CD4-positive, alpha-beta T cell treated with Interleukin-6 at 100 ng/mL for 8 hours (primary cell): ENCODE measurements around the gene GPR162.

ENCODE experiments used
- DNase-seq: peaks from one replicate; pipeline ENCODE4 v3.0.0-alpha.2; 2020; ENCODE audit warnings: mixed read lengths, low spot score

GPR162 gene

GRCh38 chr12:6821591-6822425, at the start of gene GPR162:
GPR162 (plus strand) TSS chr12:6821821; CDS start chr12:6823899, 2,078 bp downstream.
- no peak for DNase-seq

- DNase-seq, result peak; percentile 16
These were observed 49.3 kb upstream of the GPR162 start, which contains the start of gene LAG3 for GRCh38 chr12:6772331-6772695. LAG3 (plus strand) TSS chr12:6772520; CDS start chr12:6772853, 333 bp downstream.

GRCh38 chr12:6772726-6773589, 48.7 kb upstream of the GPR162 start:
- no peak for DNase-seq

GRCh38 chr12:6773590-6774351, 47.9 kb upstream of the GPR162 start:
- no peak for DNase-seq

- DNase-seq, result no peak
These were observed 47.0 kb upstream of the GPR162 start for GRCh38 chr12:6774499-6775062.

- no peak for DNase-seq
These were observed 46.1 kb upstream of the GPR162 start for GRCh38 chr12:6775185-6776174.

- no peak for DNase-seq
These were observed 44.2 kb upstream of the GPR162 start for GRCh38 chr12:6777386-6777785.

- DNase-seq, result no peak
These were observed 43.4 kb upstream of the GPR162 start for GRCh38 chr12:6778217-6778573.

- DNase-seq, result peak; percentile 89
These were observed 42.8 kb upstream of the GPR162 start for GRCh38 chr12:6778574-6779550.

- DNase-seq, result no peak
These were observed 41.8 kb upstream of the GPR162 start for GRCh38 chr12:6779708-6780432.

- no peak for DNase-seq
These were observed 41.0 kb upstream of the GPR162 start for GRCh38 chr12:6780573-6780972.

- no peak for DNase-seq
These were observed 39.5 kb upstream of the GPR162 start for GRCh38 chr12:6782119-6782518.

GRCh38 chr12:6782850-6783566, 38.6 kb upstream of the GPR162 start:
- DNase-seq, result no peak

GRCh38 chr12:6783828-6784227, 37.8 kb upstream of the GPR162 start:
- no peak for DNase-seq

- DNase-seq, result no peak
These were observed 37.3 kb upstream of the GPR162 start for GRCh38 chr12:6784296-6784695.

GRCh38 chr12:6784761-6785160, 36.9 kb upstream of the GPR162 start:
- no peak for DNase-seq

GRCh38 chr12:6786416-6787094, 35.1 kb upstream of the GPR162 start:
- DNase-seq, result peak; percentile 31

- no peak for DNase-seq
These were observed 34.3 kb upstream of the GPR162 start for GRCh38 chr12:6787309-6787708.
